ENCODE measurements around the gene PSME2. TPM values are rescaled to one million over a fixed set of nuclear protein-coding genes. Genes with fewer than 3 reads are reported as not detected.

PSME2 gene
- total RNA-seq, 1 experiment from 2014 or later: 126 TPM

DNA sequence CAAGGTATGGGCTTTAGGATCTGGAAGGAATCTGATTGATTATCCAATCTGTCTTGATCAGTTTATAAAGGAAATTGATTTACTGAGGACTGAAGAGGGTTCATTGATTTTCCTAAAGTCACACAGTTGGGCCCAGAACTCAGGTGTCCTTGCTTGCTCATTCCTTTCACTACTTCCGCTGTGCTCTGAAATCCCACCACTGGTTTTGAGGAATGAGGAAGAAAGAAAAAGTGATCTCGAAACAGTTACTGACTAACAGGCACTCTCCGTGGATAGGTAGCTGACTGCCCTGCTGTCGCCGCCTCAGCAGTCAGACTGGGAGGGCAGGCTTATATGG is 16.1 kb downstream of the PSME2 start, which contains the start of gene FITM1:
TSS of gene FITM1 (plus strand) at position 280 of the 337 bp plus-strand sequence. CDS start 905 bp downstream, outside the sequence.
- Histone ChIP-seq H3K18ac (ENCODE audit: insufficient read length, low read depth, low read length) (no peak within 1 kb of the TSS), H2BK5ac (ENCODE audit: insufficient read length, low read length) (no peak within 1 kb of the TSS), H3K4me2 (ENCODE audit: insufficient read depth, insufficient read length, low read length) (no peak within 1 kb of the TSS), H3K23me2 (ENCODE audit: insufficient read length, low read depth, low read length, poor library complexity, severe bottlenecking) (peaks cover 1% of the 10 kb centered on the region), H3K79me1 (ENCODE audit: insufficient read depth, low read depth, low read length, poor library complexity, severe bottlenecking) (no peaks in the 10 kb centered on the region), H3K27me3 (ENCODE audit: insufficient read depth, low read length) (no peaks in the 10 kb centered on the region), H3K9me3 (ENCODE audit: control insufficient read depth, low read depth, low read length) (no peaks in the 10 kb centered on the region), H3K9ac (ENCODE audit: extremely low read depth, insufficient read length, low read length) (no peak within 1 kb of the TSS), H3K56ac (ENCODE audit: insufficient read length, low read depth, low read length) (no peak within 1 kb of the TSS), H2AK5ac (ENCODE audit: insufficient read length, low read length) (no peak within 1 kb of the TSS), H3K27ac (ENCODE audit: insufficient read length, low read depth, low read length) (no peak within 1 kb of the TSS), H2BK15ac (ENCODE audit: low read depth, low read length) (no peak within 1 kb of the TSS), H3K79me2 (ENCODE audit: insufficient read depth, low read length) (no peaks in the 10 kb centered on the region), H2AFZ (ENCODE audit: low read length) (no peak within 1 kb of the TSS), H4K20me1 (ENCODE audit: control insufficient read depth, insufficient read depth, insufficient read length) (no peaks in the 10 kb centered on the region), H2BK20ac (ENCODE audit: low read depth, low read length, poor library complexity, severe bottlenecking) (no peak within 1 kb of the TSS), H2BK120ac (ENCODE audit: low read depth, low read length, poor library complexity, severe bottlenecking) (no peak within 1 kb of the TSS), H3K4me1 (ENCODE audit: insufficient read depth, low read length) (no peaks in the 10 kb centered on the region), H3K14ac (ENCODE audit: insufficient read depth, low read length) (no peak within 1 kb of the TSS), H3T11ph (ENCODE audit: low read length) (no peak within 1 kb of the TSS), H4K8ac (replicated peaks; ENCODE audit: insufficient read length, low read depth, low read length) (no peak within 1 kb of the TSS), H3K4ac (ENCODE audit: low read depth, low read length) (no peak within 1 kb of the TSS), H4K91ac (ENCODE audit: insufficient read length, low read depth, low read length) (no peak within 1 kb of the TSS), H2BK12ac (ENCODE audit: insufficient read length, low read depth, low read length) (no peak within 1 kb of the TSS), H4K5ac (ENCODE audit: insufficient read length, low read depth, low read length) (no peak within 1 kb of the TSS), H3K23ac (ENCODE audit: insufficient read length, low read depth, low read length) (no peak within 1 kb of the TSS)
- Mint-ChIP-seq H3K36me3 (ENCODE audit: insufficient read depth in 1 of 3, low read depth in 3 of 3) (no peaks in the 10 kb centered on the region; a peak in 1 of 7 replicates), H3K27ac (peak within 1 kb of the TSS in 2 of 3 experiments; percentile 31 to 48; a peak in 2 of 7 replicates), H3K27me3 (ENCODE audit: low read depth) (no peaks in the 10 kb centered on the region), H3K4me3 (no peak within 1 kb of the TSS), H3K9me3 (0 out of 5 replicates have a peak, but pooled peaks cover 0 to 2% of the 10 kb centered on the region in 2 experiments), H3K4me1 (peaks cover 4 to 5% of the 10 kb centered on the region in 2 experiments; a peak in 3 of 4 replicates)
- DNase-seq: no peak
- TF ChIP-seq, protein P1, sequence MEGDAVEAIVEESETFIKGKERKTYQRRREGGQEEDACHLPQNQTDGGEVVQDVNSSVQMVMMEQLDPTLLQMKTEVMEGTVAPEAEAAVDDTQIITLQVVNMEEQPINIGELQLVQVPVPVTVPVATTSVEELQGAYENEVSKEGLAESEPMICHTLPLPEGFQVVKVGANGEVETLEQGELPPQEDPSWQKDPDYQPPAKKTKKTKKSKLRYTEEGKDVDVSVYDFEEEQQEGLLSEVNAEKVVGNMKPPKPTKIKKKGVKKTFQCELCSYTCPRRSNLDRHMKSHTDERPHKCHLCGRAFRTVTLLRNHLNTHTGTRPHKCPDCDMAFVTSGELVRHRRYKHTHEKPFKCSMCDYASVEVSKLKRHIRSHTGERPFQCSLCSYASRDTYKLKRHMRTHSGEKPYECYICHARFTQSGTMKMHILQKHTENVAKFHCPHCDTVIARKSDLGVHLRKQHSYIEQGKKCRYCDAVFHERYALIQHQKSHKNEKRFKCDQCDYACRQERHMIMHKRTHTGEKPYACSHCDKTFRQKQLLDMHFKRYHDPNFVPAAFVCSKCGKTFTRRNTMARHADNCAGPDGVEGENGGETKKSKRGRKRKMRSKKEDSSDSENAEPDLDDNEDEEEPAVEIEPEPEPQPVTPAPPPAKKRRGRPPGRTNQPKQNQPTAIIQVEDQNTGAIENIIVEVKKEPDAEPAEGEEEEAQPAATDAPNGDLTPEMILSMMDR (conservative IDR thresholded peaks at IDR 0.05): no peak
- WGBS (ENCODE audit: extremely low coverage, insufficient read length, low lambda C conversion rate): no CpG with 5 or more reads among the region's 5 CpGs
